ENCODE results near the gene MBLAC2. TPM values are rescaled to one million over a fixed set of nuclear protein-coding genes. Genes with fewer than 3 reads are reported as not detected.
A peak's percentile ranks its signal among the peaks of the same experiment; 100 is the strongest.

Gene MBLAC2
- total and polyA plus RNA-seq, 2 experiments from 2014 or later: 4.8 to 5.6 TPM

GRCh38 chr5:90446961-90447360 is 27.6 kb downstream of the MBLAC2 start:
- in situ Hi-C loops (cut with MboI): loop anchor here (25.0 kb wide), 1 partner anchor 340 kb away; no protein-coding TSS in a partner anchor
- H2AFZ ChIP-seq: no peak overlapping the region
- no peak for TF ChIP-seq EZH2phosphoT487 (IDR thresholded peaks at IDR 0.05; ENCODE audit: insufficient read depth, low read depth)
- no peak for TF ChIP-seq EZH2 (IDR thresholded peaks at IDR 0.05; ENCODE audit: insufficient read depth, poor library complexity, severe bottlenecking)
- H3K27me3 ChIP-seq (replicated peaks; ENCODE audit: insufficient read depth): no peaks in the 10 kb centered on the region
- H3K9me3 ChIP-seq (ENCODE audit: low read depth): no peaks in the 10 kb centered on the region
- no peaks in the 10 kb centered on the region for H3K4me1 ChIP-seq (ENCODE audit: insufficient read depth)
- H3K36me3 ChIP-seq (ENCODE audit: low read depth): no peaks in the 10 kb centered on the region
- no peak overlapping the region for H3K4me3 ChIP-seq
- no peak overlapping the region for H3K4me2 ChIP-seq (ENCODE audit: unreplicated experiment)
- no peak overlapping the region for H3K9ac ChIP-seq
- H3K9me2 ChIP-seq (ENCODE audit: insufficient read depth): no peaks in the 10 kb centered on the region
- peak; percentile 66 for DNase-seq
- no peaks in the 10 kb centered on the region for H3K79me2 ChIP-seq (ENCODE audit: insufficient read depth)
- H3F3A ChIP-seq (ENCODE audit: insufficient read depth): no peaks in the 10 kb centered on the region
- H3K27ac ChIP-seq: no peak overlapping the region
- H4K20me1 ChIP-seq (ENCODE audit: insufficient read depth): no peaks in the 10 kb centered on the region

GRCh38 chr5:90440644-90441043 is 33.9 kb downstream of the MBLAC2 start:
- Histone ChIP-seq H3K4me2 (ENCODE audit: unreplicated experiment) (no peak overlapping the region), H3F3A (ENCODE audit: insufficient read depth) (no peaks in the 10 kb centered on the region), H3K36me3 (ENCODE audit: low read depth) (no peaks in the 10 kb centered on the region), H3K4me1 (ENCODE audit: insufficient read depth) (no peaks in the 10 kb centered on the region), H4K20me1 (ENCODE audit: insufficient read depth) (no peaks in the 10 kb centered on the region), H3K27ac (no peak overlapping the region), H3K9me3 (ENCODE audit: low read depth) (no peaks in the 10 kb centered on the region), H3K4me3 (no peak overlapping the region), H3K9me2 (ENCODE audit: insufficient read depth) (no peaks in the 10 kb centered on the region), H3K9ac (no peak overlapping the region), H3K79me2 (ENCODE audit: insufficient read depth) (no peaks in the 10 kb centered on the region), H3K27me3 (replicated peaks; ENCODE audit: insufficient read depth) (no peaks in the 10 kb centered on the region), H2AFZ (peak overlapping the region; percentile 94)
- in situ Hi-C loops (cut with MboI): loop anchor here (25.0 kb wide), 1 partner anchor 347 kb away; no protein-coding TSS in a partner anchor
- WGBS, 2 experiments (ENCODE audit: low coverage in 1 of 2, low lambda C conversion rate in 2 of 2, missing lambda C conversion rate in 2 of 2): 50 to 59% methylated on average over 2 of the region's 2 CpGs
- DNase-seq: no peak
- TF ChIP-seq EZH2phosphoT487 (IDR thresholded peaks at IDR 0.05; ENCODE audit: insufficient read depth, low read depth) (no peak), EZH2 (IDR thresholded peaks at IDR 0.05; ENCODE audit: insufficient read depth, poor library complexity, severe bottlenecking) (no peak)

GRCh38 chr5:90438100-90438499 is 36.5 kb downstream of the MBLAC2 start:
- no peaks in the 10 kb centered on the region for H3K4me1 ChIP-seq (ENCODE audit: insufficient read depth)
- DNase-seq: no peak
- no peaks in the 10 kb centered on the region for H3K36me3 ChIP-seq (ENCODE audit: low read depth)
- no peak overlapping the region for H3K4me2 ChIP-seq (ENCODE audit: unreplicated experiment)
- no peak overlapping the region for H3K27ac ChIP-seq
- in situ Hi-C loops (cut with MboI): loop anchor here (10.0 to 25.0 kb wide), 2 partner anchors 167 to 349 kb away; no protein-coding TSS in a partner anchor
- H3K9ac ChIP-seq: no peak overlapping the region
- no peak for TF ChIP-seq EZH2 (IDR thresholded peaks at IDR 0.05; ENCODE audit: insufficient read depth, poor library complexity, severe bottlenecking)
- no peak for TF ChIP-seq EZH2phosphoT487 (IDR thresholded peaks at IDR 0.05; ENCODE audit: insufficient read depth, low read depth)
- H3F3A ChIP-seq (ENCODE audit: insufficient read depth): no peaks in the 10 kb centered on the region
- H3K27me3 ChIP-seq (replicated peaks; ENCODE audit: insufficient read depth): no peaks in the 10 kb centered on the region
- H3K79me2 ChIP-seq (ENCODE audit: insufficient read depth): no peaks in the 10 kb centered on the region
- 83 to 84% methylated on average over 1 of the region's 1 CpG for WGBS, 2 experiments (ENCODE audit: low coverage in 1 of 2, low lambda C conversion rate in 2 of 2, missing lambda C conversion rate in 2 of 2)
- no peak overlapping the region for H3K4me3 ChIP-seq
- H2AFZ ChIP-seq: no peak overlapping the region
- H4K20me1 ChIP-seq (ENCODE audit: insufficient read depth): no peaks in the 10 kb centered on the region
- H3K9me2 ChIP-seq (ENCODE audit: insufficient read depth): no peaks in the 10 kb centered on the region
- no peaks in the 10 kb centered on the region for H3K9me3 ChIP-seq (ENCODE audit: low read depth)

GRCh38 chr5:90437663-90438062 is 36.9 kb downstream of the MBLAC2 start:
- H3K4me1 ChIP-seq (ENCODE audit: insufficient read depth): no peaks in the 10 kb centered on the region
- H4K20me1 ChIP-seq (ENCODE audit: insufficient read depth): no peaks in the 10 kb centered on the region
- no peaks in the 10 kb centered on the region for H3K36me3 ChIP-seq (ENCODE audit: low read depth)
- H3K9me2 ChIP-seq (ENCODE audit: insufficient read depth): no peaks in the 10 kb centered on the region
- no peaks in the 10 kb centered on the region for H3F3A ChIP-seq (ENCODE audit: insufficient read depth)
- no peak overlapping the region for H2AFZ ChIP-seq
- H3K9me3 ChIP-seq (ENCODE audit: low read depth): no peaks in the 10 kb centered on the region
- H3K79me2 ChIP-seq (ENCODE audit: insufficient read depth): no peaks in the 10 kb centered on the region
- DNase-seq: no peak
- H3K4me2 ChIP-seq (ENCODE audit: unreplicated experiment): no peak overlapping the region
- TF ChIP-seq EZH2phosphoT487 (IDR thresholded peaks at IDR 0.05; ENCODE audit: insufficient read depth, low read depth) (no peak), EZH2 (IDR thresholded peaks at IDR 0.05; ENCODE audit: insufficient read depth, poor library complexity, severe bottlenecking) (no peak)
- no peak overlapping the region for H3K27ac ChIP-seq
- no peaks in the 10 kb centered on the region for H3K27me3 ChIP-seq (replicated peaks; ENCODE audit: insufficient read depth)
- in situ Hi-C loops (cut with MboI): loop anchor here (10.0 to 25.0 kb wide), 2 partner anchors 167 to 350 kb away; no protein-coding TSS in a partner anchor
- no peak overlapping the region for H3K4me3 ChIP-seq
- no peak overlapping the region for H3K9ac ChIP-seq
